HuH-7 (cell line): ENCODE measurements around the gene ATP11A.
"Not testable (repeated sequence)": the region's sequence is repeated elsewhere in the genome, so short reads cannot be mapped to it uniquely, and the experiment has no call there.

Source experiments
- DNase-seq: peaks from one replicate; pipeline ENCODE4 v3.0.0; 2011; ENCODE audit warnings: low spot score

Gene ATP11A

GRCh38 chr13:112670864-112671263 is 19.0 kb upstream of the ATP11A start:
- DNase-seq = no peak

- no peak for DNase-seq
These were observed 18.5 kb upstream of the ATP11A start for GRCh38 chr13:112671359-112671758.

- no peak for DNase-seq
These were observed 17.1 kb upstream of the ATP11A start for GRCh38 chr13:112672651-112673284.

- DNase-seq = no peak
These were observed 15.1 kb upstream of the ATP11A start for GRCh38 chr13:112674412-112675365.

GRCh38 chr13:112675366-112675756 is 14.5 kb upstream of the ATP11A start:
- DNase-seq = no peak

GRCh38 chr13:112677421-112677962 is 12.3 kb upstream of the ATP11A start:
- DNase-seq = not testable (repeated sequence)

GRCh38 chr13:112679381-112679780 is 10.5 kb upstream of the ATP11A start:
- no peak for DNase-seq

GRCh38 chr13:112679932-112680677 is 9.7 kb upstream of the ATP11A start:
- no peak for DNase-seq

- DNase-seq = no peak
These were observed 9.0 kb upstream of the ATP11A start for GRCh38 chr13:112680741-112681360.

- no peak for DNase-seq
These were observed 6.3 kb upstream of the ATP11A start for GRCh38 chr13:112683581-112683980.

GRCh38 chr13:112684071-112684845 is 5.6 kb upstream of the ATP11A start:
- no peak for DNase-seq

GRCh38 chr13:112685189-112685805 is 4.5 kb upstream of the ATP11A start:
- DNase-seq = not testable (repeated sequence)

- no peak for DNase-seq
These were observed 3.9 kb upstream of the ATP11A start for GRCh38 chr13:112685896-112686295.

GRCh38 chr13:112686364-112686763 is 3.5 kb upstream of the ATP11A start:
- no peak for DNase-seq

GRCh38 chr13:112686987-112687386 is 2.9 kb upstream of the ATP11A start:
- DNase-seq = no peak

- DNase-seq = no peak
These were observed 1.8 kb upstream of the ATP11A start for GRCh38 chr13:112687836-112688559.

- no peak for DNase-seq
These were observed 1.1 kb upstream of the ATP11A start for GRCh38 chr13:112688560-112689302.

GRCh38 chr13:112690283-112690929 is 568 bp downstream of the ATP11A start:
- DNase-seq = no peak

- no peak for DNase-seq
These were observed 2.3 kb downstream of the ATP11A start for GRCh38 chr13:112692104-112692503.
